Measurements from ENCODE around the gene PARP3. TPM values are rescaled to one million over a fixed set of nuclear protein-coding genes. Genes with fewer than 3 reads are reported as not detected.
"Not testable (repeated sequence)": the region's sequence is repeated elsewhere in the genome, so short reads cannot be mapped to it uniquely, and the experiment has no call there.

Gene PARP3
- total RNA-seq, 1 donor from 2014 or later: 22.5 TPM

DNA sequence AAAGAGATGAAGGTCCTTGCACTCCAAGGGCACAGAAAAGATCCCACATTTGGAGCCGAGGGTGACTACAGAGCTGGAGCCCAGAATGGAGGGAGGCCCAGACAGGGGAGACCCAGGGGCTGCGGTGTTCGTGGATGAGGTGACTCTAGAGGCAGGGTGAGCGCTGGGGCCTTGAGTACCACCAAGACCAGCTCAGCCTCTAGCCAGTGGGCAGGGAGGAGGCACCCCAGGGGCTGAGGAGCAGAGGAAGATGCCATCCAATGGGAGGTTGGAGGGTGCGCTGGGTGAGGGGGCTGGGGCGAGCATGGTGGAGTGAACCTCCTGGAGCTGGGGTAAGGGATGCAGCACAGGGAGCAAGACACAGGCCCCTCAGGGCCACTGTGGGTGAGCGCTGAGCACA is 13.7 kb upstream of the PARP3 start:
- no peak overlapping the region for H3K4me3 ChIP-seq (ENCODE audit: low read depth, low read length)
- TF ChIP-seq CTCF (IDR thresholded peaks at IDR 0.05; ENCODE audit: insufficient read depth, low read length, poor library complexity, severe bottlenecking): no peak
- no peak for DNase-seq (ENCODE audit: low read depth)
- no peaks in the 10 kb centered on the region for H3K27me3 ChIP-seq (ENCODE audit: control insufficient read depth, insufficient read depth, low read length)
- peaks cover 1% of the 10 kb centered on the region for H3K36me3 ChIP-seq (ENCODE audit: control insufficient read depth, insufficient read depth, low read length)

GRCh38 chr3:51928981-51929380 is 13.2 kb upstream of the PARP3 start:
- not testable (repeated sequence) for H3K27me3 ChIP-seq (ENCODE audit: control insufficient read depth, insufficient read depth, low read length); H3K36me3 ChIP-seq (ENCODE audit: control insufficient read depth, insufficient read depth, low read length); DNase-seq (ENCODE audit: low read depth); H3K4me3 ChIP-seq (ENCODE audit: low read depth, low read length)

GRCh38 chr3:51929420-51930003 is 12.7 kb upstream of the PARP3 start:
- no peak for TF ChIP-seq CTCF (IDR thresholded peaks at IDR 0.05; ENCODE audit: insufficient read depth, low read length, poor library complexity, severe bottlenecking)
- no peak for DNase-seq (ENCODE audit: low read depth)
- Histone ChIP-seq H3K27me3 (ENCODE audit: control insufficient read depth, insufficient read depth, low read length) (no peaks in the 10 kb centered on the region), H3K36me3 (ENCODE audit: control insufficient read depth, insufficient read depth, low read length) (peaks cover 2% of the 10 kb centered on the region), H3K4me3 (ENCODE audit: low read depth, low read length) (no peak overlapping the region)

DNA sequence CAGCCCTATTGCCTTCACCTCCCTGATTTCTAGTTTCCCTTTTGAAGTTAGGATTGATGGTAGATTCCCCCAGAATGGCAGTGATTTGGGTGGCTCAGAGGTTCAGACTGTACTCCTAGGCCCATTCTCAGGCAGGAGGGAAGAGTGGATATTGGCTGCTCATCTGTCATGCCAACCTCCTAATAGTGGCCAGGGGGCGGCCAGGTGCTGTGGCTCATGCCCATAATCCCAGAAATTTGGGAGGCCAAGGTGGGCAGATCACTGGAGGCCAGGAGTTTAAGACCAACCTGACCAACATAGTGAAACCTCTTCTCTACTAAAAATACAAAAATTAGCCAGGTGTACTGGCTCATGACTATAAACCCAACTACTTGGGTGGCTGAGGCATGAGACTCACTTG is 11.7 kb upstream of the PARP3 start:
- peaks cover 2% of the 10 kb centered on the region for H3K36me3 ChIP-seq (ENCODE audit: control insufficient read depth, insufficient read depth, low read length)
- no peak overlapping the region for H3K4me3 ChIP-seq (ENCODE audit: low read depth, low read length)
- no peak for TF ChIP-seq CTCF (IDR thresholded peaks at IDR 0.05; ENCODE audit: insufficient read depth, low read length, poor library complexity, severe bottlenecking)
- H3K27me3 ChIP-seq (ENCODE audit: control insufficient read depth, insufficient read depth, low read length): no peaks in the 10 kb centered on the region
- DNase-seq (ENCODE audit: low read depth): no peak

DNA sequence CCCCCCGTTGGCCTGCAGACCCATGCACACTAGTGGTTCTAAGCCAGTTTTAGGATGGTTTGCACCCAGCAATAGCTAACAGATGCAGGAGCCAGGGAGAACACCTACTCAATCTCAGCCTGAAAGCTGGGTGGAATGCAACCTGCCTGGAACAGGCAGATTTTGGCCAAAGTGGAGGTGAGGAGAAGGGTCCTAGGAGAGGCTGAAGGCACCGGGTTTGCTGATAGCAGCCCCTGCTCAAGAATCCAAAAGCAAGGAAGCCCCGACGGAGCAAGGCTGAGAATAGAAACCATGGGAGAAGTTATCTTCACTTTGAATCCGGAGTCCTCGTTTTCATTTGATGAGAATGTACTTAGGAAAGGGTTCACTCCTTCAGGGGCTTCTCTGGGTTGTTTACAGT is 10.4 kb upstream of the PARP3 start:
- Histone ChIP-seq H3K27me3 (ENCODE audit: control insufficient read depth, insufficient read depth, low read length) (no peaks in the 10 kb centered on the region), H3K36me3 (ENCODE audit: control insufficient read depth, insufficient read depth, low read length) (peaks cover 8% of the 10 kb centered on the region), H3K4me3 (ENCODE audit: low read depth, low read length) (no peak overlapping the region)
- TF ChIP-seq CTCF (IDR thresholded peaks at IDR 0.05; ENCODE audit: insufficient read depth, low read length, poor library complexity, severe bottlenecking): no peak
- no peak for DNase-seq (ENCODE audit: low read depth)

DNA sequence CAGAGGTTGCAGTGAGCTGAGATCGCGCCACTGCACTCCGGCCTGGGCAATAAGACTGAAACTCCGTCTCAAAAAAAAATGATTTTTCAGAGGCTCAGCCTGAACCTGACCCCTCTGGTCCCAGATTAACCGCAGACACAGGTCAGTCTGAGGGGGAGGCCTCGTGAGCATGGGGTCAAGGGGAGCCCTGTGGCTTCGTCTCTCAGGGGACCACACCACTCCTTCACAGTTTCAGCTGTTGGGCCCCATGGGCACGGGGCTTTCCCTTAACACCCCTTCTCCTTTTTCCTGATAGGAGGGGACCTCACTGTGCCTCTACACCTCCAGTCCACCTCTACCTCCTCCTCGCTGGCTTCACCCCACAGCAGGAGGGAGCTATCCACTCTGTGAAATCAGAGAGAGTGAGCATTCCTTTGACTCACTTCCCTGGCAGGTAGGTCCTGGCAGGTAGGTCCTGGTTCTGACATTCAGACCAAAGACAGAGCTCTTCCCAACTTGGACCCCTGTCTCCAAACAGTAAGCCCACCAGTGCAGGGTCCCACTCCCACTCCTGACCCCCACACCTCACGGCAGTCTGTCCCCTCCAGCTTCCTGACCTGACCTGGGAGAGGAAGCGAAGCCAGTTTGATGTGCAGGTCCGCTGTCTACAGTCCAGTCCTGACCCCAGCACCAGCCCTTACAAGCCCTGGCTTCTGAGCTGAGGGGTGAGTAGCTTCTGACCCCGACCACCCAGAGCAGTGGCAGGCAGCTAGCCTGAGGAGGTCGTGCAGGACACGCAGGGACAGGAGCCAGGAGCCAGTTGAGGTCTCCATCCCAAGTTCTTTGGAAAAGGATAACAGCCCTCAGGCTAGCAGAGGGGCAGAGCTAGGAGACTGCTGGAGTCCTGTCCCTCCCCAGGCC is 9.4 kb upstream of the PARP3 start:
- Histone ChIP-seq H3K4me3 (ENCODE audit: low read depth, low read length) (no peak overlapping the region), H3K36me3 (ENCODE audit: control insufficient read depth, insufficient read depth, low read length) (peaks cover 8% of the 10 kb centered on the region), H3K27me3 (ENCODE audit: control insufficient read depth, insufficient read depth, low read length) (no peaks in the 10 kb centered on the region)
- no peak for DNase-seq (ENCODE audit: low read depth)
- TF ChIP-seq CTCF (IDR thresholded peaks at IDR 0.05; ENCODE audit: insufficient read depth, low read length, poor library complexity, severe bottlenecking): no peak

Data from kidney epithelial cell (primary cell).